ENCODE measurements around the gene HS1BP3. TPM values are rescaled to one million over a fixed set of nuclear protein-coding genes. Genes with fewer than 3 reads are reported as not detected.

HS1BP3 gene
- total RNA-seq, 1 donor from 2014 or later = 10.0 TPM

DNA sequence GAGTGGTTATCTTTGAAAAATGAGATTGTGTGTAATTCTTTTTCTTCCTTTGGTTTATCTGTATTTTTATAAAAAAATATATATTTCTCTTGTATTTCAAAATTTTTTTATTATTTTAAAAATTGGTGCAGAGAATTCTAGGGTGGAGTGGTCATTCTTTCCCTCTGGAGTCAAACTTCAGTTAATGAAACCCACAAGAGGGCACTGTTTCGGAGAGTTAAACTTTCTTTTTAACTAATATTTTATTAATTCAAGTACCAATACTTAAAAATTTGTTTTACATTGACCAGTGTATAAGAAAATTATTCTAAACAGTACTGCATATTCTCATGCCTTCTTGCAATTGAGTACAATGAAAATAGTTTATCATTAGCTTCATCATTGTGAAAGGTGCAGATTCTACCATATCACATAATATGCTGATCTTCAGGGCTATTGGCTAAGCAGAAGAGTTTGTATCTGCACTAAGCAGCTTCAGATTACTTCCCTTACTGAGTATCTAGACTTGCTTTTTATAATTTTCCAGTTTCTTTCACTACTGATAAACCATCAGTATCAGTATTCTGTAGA is 50.1 kb downstream of the HS1BP3 start:
- peak overlapping the region; percentile 34 for H3K4me3 Mint-ChIP-seq
- Histone ChIP-seq H3K79me2 (ENCODE audit: low read depth) (no peaks in the 10 kb centered on the region), H3K4me1 (peaks cover 37% of the 10 kb centered on the region), H2AFZ (replicated peaks) (no peak overlapping the region), H3K9ac (no peak overlapping the region), H4K20me1 (ENCODE audit: low read depth) (peaks cover 27% of the 10 kb centered on the region), H3K9me3 (ENCODE audit: low read depth) (no peaks in the 10 kb centered on the region), H3K4me2 (peak overlapping the region; percentile 76), H3K27me3 (peaks cover 45% of the 10 kb centered on the region), H3F3A (ENCODE audit: low read depth) (peaks cover 20% of the 10 kb centered on the region), H3K4me3 (no peak overlapping the region), H3K36me3 (no peaks in the 10 kb centered on the region), H3K27ac (no peak overlapping the region)
- H3K9me3 Mint-ChIP-seq = peaks cover 6% of the 10 kb centered on the region
- H3K27ac Mint-ChIP-seq = no peak overlapping the region
- peaks cover 70% of the 10 kb centered on the region for H3K4me1 Mint-ChIP-seq
- no peak for DNase-seq (ENCODE audit: low spot score)
- peaks cover 4% of the 10 kb centered on the region for H3K27me3 Mint-ChIP-seq (ENCODE audit: insufficient read depth, low read depth)
- peaks cover 5% of the 10 kb centered on the region for H3K36me3 Mint-ChIP-seq
- no peak for TF ChIP-seq EZH2phosphoT487 (IDR thresholded peaks at IDR 0.05)
- TF ChIP-seq, protein P1, sequence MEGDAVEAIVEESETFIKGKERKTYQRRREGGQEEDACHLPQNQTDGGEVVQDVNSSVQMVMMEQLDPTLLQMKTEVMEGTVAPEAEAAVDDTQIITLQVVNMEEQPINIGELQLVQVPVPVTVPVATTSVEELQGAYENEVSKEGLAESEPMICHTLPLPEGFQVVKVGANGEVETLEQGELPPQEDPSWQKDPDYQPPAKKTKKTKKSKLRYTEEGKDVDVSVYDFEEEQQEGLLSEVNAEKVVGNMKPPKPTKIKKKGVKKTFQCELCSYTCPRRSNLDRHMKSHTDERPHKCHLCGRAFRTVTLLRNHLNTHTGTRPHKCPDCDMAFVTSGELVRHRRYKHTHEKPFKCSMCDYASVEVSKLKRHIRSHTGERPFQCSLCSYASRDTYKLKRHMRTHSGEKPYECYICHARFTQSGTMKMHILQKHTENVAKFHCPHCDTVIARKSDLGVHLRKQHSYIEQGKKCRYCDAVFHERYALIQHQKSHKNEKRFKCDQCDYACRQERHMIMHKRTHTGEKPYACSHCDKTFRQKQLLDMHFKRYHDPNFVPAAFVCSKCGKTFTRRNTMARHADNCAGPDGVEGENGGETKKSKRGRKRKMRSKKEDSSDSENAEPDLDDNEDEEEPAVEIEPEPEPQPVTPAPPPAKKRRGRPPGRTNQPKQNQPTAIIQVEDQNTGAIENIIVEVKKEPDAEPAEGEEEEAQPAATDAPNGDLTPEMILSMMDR (IDR thresholded peaks at IDR 0.05) = peak; percentile 60

DNA sequence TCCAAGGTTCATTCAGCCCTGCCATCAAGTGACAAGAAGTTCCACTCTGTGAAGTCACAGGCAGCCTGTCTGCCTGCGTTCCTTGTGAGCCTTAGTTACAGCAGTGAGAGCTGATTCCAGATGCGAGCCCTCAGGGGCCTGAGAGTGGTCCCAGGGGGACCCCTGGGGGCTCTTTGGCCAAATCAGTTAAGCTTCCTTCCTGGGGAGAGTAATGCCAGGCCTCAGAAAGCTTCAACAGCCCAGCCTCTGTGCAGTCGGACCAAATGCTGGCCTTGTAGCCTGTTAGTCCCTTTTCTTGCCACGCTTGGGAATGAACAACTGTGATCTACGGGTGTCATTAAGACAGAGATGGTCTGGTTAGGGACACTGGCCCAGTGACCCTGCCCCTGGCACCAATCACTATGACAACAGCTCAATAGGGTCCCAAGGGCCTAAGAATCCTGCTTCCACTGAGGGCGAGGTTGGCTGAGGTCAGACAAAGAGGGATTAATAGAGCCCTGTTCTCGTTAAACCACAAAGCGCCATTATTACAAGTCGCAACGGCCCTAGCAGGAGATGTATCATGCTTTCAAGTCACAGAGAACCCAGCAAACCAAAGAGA is 50.9 kb downstream of the HS1BP3 start:
- Mint-ChIP-seq H3K27ac (peak overlapping the region; percentile 82), H3K9me3 (peaks cover 6% of the 10 kb centered on the region), H3K27me3 (ENCODE audit: insufficient read depth, low read depth) (peaks cover 7% of the 10 kb centered on the region), H3K4me1 (peaks cover 73% of the 10 kb centered on the region), H3K36me3 (peaks cover 2% of the 10 kb centered on the region), H3K4me3 (peak overlapping the region; percentile 68)
- peaks cover 44% of the 10 kb centered on the region for H3K4me1 ChIP-seq
- peak; percentile 82 for DNase-seq (ENCODE audit: low spot score)
- H3K4me3 ChIP-seq = no peak overlapping the region
- H3F3A ChIP-seq (ENCODE audit: low read depth) = peaks cover 23% of the 10 kb centered on the region
- no peak overlapping the region for H2AFZ ChIP-seq (replicated peaks)
- no peak overlapping the region for H3K27ac ChIP-seq
- H4K20me1 ChIP-seq (ENCODE audit: low read depth) = peaks cover 33% of the 10 kb centered on the region
- H3K9me3 ChIP-seq (ENCODE audit: low read depth) = no peaks in the 10 kb centered on the region
- TF ChIP-seq EZH2 (IDR thresholded peaks at IDR 0.05) (no peak), EZH2phosphoT487 (IDR thresholded peaks at IDR 0.05) (no peak)
- TF ChIP-seq, protein P1 (IDR thresholded peaks at IDR 0.05) = no peak
- peak overlapping the region; percentile 76 for H3K4me2 ChIP-seq
- peaks cover 48% of the 10 kb centered on the region for H3K27me3 ChIP-seq
- no peaks in the 10 kb centered on the region for H3K79me2 ChIP-seq (ENCODE audit: low read depth)
- H3K36me3 ChIP-seq = no peaks in the 10 kb centered on the region
- no peak overlapping the region for H3K9ac ChIP-seq

DNA sequence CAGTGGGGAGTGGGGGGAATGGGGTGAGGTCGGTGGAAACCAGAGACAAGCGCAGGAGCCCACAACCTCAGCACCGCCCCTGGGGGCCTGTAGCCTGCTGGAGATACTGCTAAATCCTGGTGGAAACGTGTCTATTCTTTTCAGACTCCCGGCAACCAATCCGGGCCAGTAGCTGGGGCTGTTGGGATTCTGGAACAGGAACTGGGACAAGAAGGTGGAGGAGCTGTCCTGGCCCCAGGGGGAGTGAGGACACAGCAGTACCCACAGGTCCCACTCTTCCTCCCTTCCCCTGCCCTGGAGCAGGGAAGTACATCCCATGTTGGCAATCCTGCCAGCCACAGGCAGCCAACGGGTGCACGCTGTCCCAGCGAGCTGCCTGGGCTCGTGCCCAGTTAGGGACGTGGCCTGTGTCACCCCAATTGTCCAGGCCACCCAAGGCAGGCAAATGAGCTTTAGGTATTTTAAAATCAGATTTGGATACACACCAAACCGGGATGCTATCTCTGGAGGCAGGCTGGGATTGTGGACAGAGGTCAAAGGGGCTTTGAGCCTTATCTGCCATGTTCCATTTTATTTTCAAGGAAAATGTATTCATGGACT is 51.8 kb downstream of the HS1BP3 start:
- no peak overlapping the region for H3K9ac ChIP-seq
- H3K4me3 ChIP-seq = no peak overlapping the region
- DNase-seq (ENCODE audit: low spot score) = no peak
- no peak overlapping the region for H3K4me2 ChIP-seq
- H3K9me3 ChIP-seq (ENCODE audit: low read depth) = no peaks in the 10 kb centered on the region
- H4K20me1 ChIP-seq (ENCODE audit: low read depth) = peaks cover 33% of the 10 kb centered on the region
- TF ChIP-seq, protein P1 (IDR thresholded peaks at IDR 0.05) = no peak
- TF ChIP-seq EZH2phosphoT487 (IDR thresholded peaks at IDR 0.05) (no peak), EZH2 (IDR thresholded peaks at IDR 0.05) (no peak)
- H3K4me3 Mint-ChIP-seq = no peak overlapping the region
- peaks cover 57% of the 10 kb centered on the region for H3K27me3 ChIP-seq
- peaks cover 15% of the 10 kb centered on the region for H3K27me3 Mint-ChIP-seq (ENCODE audit: insufficient read depth, low read depth)
- no peaks in the 10 kb centered on the region for H3K79me2 ChIP-seq (ENCODE audit: low read depth)
- no peak overlapping the region for H3K27ac Mint-ChIP-seq
- H3K36me3 Mint-ChIP-seq = peaks cover 2% of the 10 kb centered on the region
- H3F3A ChIP-seq (ENCODE audit: low read depth) = peaks cover 23% of the 10 kb centered on the region
- no peak overlapping the region for H2AFZ ChIP-seq (replicated peaks)
- H3K27ac ChIP-seq = no peak overlapping the region
- H3K9me3 Mint-ChIP-seq = peaks cover 6% of the 10 kb centered on the region
- H3K4me1 ChIP-seq = peaks cover 44% of the 10 kb centered on the region
- peaks cover 76% of the 10 kb centered on the region for H3K4me1 Mint-ChIP-seq
- no peaks in the 10 kb centered on the region for H3K36me3 ChIP-seq

Measured in neural progenitor cell (in vitro differentiated cells).